Skeletal muscle cell (primary cell): ENCODE data around the gene NCMAP.
"Not testable (repeated sequence)": the region's sequence is repeated elsewhere in the genome, so short reads cannot be mapped to it uniquely, and the experiment has no call there.

Source experiments
- DNase-seq: peaks from one replicate; pipeline ENCODE4 v3.0.0-alpha.2; 2010; ENCODE audit warnings: low read depth
- H3K4me3 ChIP-seq: 2 replicates; pipeline ENCODE4 v1.5.1; 2011; ENCODE audit warnings: low read depth, mild to moderate bottlenecking, control low read depth, low read length, moderate library complexity

Gene NCMAP

DNA sequence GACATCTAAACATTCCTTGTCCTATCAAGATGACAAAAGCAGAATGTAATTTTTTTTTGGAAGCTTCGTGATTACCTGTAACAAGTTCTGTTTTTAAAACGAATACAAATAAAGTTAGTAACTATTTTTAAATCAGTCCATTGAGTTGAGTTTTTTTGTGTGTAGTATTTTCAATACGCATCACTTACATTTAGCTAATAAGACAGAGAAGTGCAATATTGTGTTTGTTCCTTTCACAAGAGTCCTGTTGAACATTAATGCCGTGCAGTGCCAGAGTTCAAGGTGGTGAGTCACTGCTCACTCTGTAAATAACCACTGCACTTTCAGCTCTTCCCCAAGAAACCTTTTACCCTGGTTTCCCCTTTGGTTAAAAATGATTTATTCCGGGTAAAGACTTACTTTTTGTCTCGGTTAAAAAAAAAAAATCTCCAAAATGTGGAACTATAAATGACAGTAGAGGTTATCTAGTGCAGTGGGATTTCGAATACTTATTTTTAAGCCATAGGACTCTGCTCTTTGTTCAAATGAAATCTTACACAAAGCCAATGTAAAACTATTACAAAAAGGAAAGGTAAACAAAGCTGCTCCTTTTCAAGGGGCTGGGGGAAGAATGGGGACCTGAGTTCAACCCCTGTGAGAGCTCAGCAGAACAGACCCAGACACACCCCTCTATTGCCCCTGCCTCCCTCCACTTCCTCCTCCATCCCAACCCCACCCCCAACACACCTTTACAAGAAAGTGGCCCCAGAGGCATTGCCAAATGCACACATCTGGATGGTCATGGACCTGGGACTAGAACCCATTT lies 14.8 kb upstream of the NCMAP start:
- no peak overlapping the region for H3K4me3 ChIP-seq
- peak; percentile 30 for DNase-seq

DNA sequence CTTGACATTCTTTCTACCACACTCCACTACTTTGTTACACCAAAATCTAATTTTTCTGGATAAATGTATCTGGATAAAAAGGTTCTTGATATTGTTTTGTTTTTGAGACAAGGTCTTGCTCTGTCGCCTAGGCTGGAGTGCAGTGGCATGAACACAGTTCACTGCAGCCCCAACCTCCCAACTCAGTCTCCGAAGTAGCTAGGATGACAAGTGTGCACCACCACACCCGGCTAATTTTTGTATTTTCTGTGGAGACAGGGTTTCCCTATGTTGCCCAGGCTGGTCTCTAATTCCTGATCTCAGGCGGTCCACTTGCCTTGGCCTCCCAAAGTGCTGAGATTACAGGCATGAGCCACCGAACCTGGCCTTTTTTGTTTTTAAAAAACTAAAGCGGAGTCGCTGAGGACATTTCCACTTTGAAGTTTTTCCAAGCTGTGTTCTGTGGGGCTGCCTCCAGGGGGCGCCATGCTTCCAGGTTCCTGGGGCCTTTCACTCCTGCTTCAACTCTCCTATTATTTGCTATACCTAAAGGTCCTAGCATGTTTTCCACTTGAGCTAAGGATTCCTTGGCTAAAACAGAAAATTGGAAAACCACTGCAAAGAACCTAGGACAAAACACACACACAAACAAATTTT lies 14.1 kb upstream of the NCMAP start:
- no peak for DNase-seq
- no peak overlapping the region for H3K4me3 ChIP-seq

DNA sequence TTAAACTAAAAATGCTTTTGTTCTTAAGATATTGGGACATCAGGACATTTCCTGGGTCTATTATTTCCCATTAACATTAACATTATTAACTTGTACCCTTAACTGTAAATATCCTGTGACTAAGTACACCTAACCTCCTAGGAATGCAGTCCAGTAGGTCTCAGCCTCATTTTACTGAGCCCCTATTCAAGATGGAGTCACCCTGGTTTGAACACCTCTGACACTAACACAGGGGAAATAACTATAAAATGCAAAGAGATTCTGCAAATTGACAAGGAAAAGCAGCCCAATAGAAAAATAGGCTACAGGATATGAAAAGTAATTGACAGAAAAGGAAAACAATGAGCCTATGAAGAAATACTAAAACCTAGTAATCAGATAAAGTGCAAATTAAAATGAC lies 11.6 kb upstream of the NCMAP start:
- DNase-seq, result no peak
- no peak overlapping the region for H3K4me3 ChIP-seq

DNA sequence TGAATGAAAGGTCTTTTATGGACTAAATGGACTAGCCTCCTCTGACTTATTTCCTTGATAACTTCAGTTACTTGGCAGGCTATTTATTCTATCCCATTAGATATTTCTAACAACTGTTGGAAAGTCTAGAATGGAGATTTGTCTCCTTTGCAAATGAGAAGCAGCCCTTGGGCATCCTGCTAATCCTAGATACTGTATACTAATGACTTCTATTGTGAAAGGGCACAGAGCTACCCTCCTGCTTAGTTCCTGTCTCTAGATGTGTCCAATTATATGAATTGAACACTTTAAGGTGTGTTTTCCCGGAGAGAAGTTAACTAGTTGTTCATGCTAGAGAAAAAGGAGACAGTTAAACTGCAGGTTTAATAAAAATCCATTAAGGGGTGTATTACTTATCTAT lies 10.2 kb upstream of the NCMAP start:
- DNase-seq, result no peak
- H3K4me3 ChIP-seq, result no peak overlapping the region

DNA sequence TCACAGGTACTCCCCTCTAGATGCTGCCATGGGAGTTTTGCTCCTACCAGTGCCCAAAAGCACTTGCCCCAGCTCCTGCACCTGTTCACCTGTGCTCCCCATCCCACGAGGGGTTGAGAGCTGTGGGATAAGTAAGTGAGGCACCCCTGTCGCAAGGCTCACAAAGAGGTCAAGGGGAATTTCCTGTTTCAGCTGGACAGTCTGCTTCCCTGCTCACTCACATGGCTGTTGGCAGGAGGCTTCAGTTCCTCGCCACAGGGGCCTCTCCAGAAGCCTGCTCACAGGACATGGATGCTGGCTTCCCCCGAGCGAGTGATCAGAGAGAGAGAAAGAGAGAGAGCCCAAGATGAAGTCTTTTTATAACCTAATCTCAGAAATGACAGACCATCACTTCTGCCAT lies 8.7 kb upstream of the NCMAP start:
- DNase-seq, result no peak
- H3K4me3 ChIP-seq, result no peak overlapping the region

DNA sequence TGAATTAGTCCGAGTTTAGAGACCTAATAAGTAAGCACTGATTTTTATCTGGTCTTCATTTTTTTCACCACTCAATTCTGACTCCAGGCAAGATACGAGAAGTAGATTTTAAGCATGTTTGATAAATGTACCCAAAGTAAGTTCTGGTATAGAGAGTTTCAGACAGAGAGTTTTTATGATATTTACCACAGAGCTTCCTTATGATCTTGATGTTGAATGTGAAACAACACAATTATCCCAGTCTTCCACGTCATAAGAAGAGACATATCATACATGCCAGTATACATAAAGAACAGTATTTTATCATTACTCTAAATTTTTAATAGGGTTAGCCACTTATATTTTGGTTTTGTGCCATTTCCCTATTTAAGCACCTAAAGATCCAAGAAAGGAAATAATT lies 7.8 kb upstream of the NCMAP start:
- no peak overlapping the region for H3K4me3 ChIP-seq
- no peak for DNase-seq

DNA sequence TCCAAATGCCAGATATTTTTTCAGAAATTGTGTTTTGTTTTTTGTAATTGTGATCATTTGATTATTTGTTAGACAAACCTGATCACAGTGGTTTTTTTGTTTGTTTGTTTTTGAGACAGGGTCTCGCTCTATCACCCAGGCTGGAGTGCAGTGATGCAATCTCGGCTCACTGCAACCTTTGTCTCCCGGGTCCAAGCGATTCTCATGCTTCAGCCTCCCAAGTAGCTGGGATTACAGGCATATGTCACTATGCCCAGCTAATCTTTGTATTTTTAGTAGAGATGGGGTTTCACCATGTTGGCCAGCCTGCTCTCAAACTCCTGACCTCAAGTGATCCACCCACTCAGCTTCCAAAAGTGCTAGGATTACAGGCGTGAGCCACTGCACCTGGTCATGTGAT lies 6.7 kb upstream of the NCMAP start:
- not testable (repeated sequence) for DNase-seq, H3K4me3 ChIP-seq

DNA sequence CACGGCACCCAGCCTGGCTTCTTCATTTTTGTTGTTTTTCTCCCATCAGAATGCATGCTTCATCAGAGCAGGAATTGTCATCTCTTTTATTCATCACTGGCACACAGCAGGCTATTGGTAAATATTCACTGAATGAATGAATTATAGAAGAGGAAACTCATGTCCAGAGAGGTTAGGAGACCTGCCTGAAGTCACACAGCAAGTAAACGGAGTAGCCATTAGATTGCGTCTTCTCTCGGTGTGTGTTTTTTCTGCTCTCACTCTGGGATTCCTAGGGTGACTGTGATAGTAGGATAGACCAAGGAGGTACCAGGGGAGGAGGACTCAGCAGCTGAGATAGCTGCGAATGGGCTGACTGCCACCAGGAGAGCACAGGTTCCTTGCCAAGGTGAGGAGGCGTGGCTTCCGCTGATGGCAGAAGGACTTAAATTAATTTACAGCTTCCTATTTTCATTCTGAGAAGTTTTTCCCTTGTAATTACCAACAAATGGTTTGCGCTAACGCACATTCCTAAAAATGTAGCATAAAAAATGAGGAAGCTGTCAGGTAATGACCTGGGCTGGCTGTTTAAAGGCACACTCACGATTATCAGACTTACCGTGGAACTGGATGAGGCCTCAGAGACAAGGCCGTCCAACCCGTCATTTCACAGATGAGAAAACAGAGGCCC lies 4.5 kb upstream of the NCMAP start:
- no peak overlapping the region for H3K4me3 ChIP-seq
- no peak for DNase-seq

DNA sequence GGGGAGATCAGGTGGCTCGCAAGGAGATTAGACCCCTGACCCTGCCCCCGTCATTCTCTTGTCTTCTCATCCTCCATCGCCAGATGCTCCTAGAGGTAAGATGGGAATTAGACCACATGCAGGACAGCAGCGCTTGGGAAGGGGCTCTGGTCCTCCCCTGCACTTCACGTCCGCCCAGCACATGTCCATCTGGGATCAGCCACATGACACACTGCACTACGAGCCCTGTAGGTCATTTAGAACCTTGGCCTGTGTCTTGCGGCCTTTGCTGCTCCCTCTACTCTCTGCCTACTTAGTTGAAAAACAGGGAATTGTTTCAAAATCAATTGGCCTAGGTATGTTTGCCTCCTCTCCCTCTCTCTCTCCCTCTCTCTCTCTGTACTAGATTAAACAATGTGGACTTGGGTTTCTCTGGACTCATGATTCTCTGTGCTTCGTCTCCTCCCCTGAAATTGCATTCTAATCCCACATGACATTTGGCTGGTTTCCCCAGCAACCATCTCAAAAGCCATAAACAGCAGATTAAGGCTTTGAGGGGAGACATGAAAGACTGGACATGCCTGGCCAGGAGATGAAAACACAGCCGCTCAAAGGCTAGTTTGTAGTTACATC lies 3.8 kb upstream of the NCMAP start:
- no peak for DNase-seq
- no peak overlapping the region for H3K4me3 ChIP-seq

DNA sequence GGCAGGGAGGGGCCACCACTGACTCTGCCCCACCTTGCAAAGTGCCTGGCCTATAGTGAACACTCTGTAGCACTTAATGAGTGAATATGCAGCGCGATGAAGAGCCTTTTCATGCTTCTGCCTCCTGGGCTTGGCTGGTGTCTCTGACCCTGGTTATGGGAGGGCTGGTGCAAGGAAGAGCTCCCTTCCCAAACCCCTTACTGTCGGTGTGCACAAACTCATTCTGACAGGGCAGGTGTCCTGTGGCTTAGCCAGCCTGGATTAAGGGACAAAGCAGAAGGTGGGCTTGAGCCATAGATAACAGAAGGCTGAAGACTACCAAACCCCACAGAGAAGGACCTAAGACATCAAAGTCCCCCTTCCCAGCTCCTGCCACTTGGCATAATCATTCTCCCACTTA lies 2.0 kb upstream of the NCMAP start:
- no peak for DNase-seq
- no peak overlapping the region for H3K4me3 ChIP-seq

DNA sequence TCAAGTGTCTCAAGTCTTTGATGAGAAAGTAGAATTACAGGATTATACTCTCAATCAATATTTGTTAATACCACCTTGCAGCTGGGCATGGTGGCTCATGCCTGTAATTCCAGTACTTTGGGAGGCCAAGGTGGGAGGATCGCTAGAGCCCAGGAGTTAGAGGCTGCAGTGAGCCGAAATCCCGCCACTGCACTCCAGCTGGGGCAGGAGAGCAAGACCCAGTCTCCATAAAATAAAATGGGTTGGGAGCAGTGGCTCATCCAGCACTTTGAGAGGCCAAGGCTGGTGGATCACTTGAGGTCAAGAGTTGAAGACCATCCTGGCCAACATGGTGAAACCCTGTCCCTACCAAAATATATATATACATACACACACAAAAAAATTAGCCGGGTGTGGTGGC lies 1.2 kb upstream of the NCMAP start:
- H3K4me3 ChIP-seq, result no peak overlapping the region
- no peak for DNase-seq

DNA sequence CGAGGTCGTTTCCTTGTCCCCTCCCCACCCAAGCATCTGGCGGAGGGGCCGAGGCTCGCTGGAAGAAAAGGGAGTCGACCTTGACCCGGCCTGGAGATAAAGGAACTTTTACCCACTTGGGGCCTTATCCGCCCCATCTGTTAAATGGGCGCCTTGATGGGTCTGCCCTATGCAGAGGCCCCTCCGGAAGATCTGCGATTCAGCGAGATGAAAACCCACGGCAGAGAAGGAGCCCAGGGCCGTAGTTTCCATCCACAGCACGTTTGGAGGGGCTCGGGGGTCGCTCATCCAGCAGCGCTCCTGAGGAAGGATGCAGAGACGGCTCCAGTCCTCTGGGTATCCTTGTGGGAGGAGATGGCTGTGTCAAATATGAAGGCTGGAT lies 518 bp downstream of the NCMAP start:
- DNase-seq, result no peak
- H3K4me3 ChIP-seq, result no peak overlapping the region

DNA sequence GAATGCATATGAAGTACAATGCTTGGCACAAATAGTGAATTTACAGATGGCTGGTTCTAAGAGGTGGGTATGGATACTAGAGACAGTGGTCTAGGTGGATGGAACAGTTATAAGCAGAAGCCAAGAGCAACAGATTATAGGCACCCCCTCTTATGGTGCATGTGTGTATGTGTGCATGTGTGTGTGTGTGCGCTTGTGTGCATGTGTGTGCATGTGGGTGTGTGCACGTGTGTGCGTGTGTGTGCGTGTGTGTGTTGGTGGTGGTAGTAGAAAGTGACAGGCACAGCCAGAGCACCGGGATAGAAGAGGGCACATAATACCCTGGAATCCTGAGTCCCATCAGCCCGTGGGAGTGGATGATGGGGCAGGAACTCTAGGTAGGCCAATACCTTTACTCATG lies 1.3 kb downstream of the NCMAP start:
- no peak overlapping the region for H3K4me3 ChIP-seq
- no peak for DNase-seq

DNA sequence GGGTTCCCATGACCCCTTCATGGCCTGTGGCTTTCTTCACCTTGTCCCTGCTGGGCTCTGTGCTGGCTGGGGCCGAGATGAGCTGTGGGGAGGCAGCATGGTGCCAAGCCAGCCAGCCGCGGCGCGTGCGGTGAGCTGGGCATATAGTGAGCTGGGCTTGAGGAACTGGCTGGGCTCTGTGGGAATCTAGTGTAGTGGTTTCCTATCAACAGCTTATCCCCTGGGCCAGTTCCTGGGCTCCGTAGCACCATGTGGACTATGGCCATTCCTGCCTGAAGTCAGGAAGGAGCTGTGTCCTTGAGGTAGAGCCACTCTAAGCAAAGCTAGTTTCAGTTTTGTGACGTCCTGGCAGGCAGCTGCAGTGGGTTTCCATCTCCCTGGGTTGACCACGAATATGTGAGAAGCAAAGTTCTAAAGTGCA lies 1.8 kb downstream of the NCMAP start:
- no peak overlapping the region for H3K4me3 ChIP-seq
- no peak for DNase-seq

DNA sequence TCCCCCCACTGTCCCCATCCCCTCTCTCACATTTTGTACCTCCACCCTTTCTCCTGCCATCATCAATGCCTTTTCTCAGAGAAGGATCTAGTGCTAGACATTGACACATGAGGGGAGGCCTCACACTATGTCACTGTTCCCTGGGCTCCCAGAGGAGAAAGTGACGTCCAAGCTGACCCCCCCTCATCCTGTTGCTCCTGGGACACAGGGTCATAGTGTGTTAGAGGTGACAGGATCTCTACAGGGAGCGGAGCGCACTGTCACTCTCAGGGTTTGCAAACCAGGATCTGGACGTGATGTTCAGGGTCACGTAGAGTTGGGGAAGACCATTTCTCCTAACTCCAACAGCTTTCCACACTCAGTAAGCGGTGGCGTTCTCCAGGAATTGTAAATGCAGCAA lies 2.6 kb downstream of the NCMAP start:
- no peak overlapping the region for H3K4me3 ChIP-seq
- DNase-seq, result no peak

DNA sequence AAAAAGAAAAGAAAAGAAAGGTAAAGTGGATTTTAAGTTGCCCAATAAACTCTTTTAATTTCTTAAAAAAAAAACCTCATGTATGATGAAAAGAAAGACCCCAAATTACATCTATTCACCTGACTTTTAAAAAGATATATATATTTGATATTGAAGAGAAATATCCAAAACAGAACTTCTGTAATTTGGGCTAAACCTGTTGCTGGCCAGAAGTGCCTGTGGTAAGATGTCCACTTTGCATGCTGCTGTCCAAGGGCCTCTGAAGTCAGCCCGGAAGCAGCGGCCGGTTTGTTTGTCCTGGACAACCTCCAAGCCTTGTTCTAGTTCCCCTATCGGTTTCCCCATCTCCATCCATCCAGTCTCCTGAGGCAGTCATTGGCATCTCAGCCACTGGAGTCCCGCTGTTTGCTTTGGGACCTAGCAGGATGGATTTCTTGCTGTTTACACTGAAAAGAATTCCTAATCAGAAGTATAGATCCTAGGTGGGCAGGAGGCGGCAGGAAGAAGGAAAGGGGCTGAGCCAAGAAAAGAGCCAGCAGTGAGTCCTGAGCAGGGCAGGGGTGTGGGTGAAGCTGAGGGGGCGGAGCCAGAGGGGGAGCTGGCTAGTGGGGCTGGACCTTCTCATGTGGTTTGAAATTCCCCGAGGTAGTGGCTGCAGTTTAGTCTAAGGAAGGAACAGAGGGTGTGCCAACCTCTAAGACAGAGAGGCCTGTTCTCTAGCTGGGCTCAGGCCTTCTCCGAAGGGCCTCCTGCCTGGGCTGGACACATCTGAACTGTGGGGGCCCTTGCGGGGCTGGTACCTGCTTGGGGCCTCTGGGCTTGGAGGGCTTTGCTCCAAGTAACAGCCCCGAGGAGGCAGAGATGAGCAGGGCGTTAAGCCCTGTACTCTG lies 3.3 kb downstream of the NCMAP start:
- H3K4me3 ChIP-seq, result no peak overlapping the region
- peak; percentile 26 for DNase-seq

DNA sequence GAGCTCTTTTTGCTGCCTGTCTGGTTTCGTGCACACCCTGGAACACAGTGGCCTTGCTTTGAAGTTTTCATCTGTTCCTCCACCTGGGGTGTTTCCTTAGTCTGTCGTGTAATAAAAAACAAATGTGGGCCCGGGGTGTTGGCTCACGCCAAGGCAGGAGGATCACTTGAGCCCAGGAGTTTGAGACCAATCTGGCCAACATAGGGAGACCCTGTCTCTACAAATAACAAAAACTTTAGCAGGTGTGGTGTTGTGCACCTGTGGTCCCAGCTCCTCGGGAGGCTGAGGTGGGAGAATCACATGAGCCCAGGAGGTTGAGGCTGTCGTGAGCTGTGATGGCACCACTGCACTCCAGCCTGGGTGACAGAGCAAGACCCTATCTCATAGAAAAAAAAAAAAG lies 4.5 kb downstream of the NCMAP start:
- DNase-seq, result no peak
- no peak overlapping the region for H3K4me3 ChIP-seq

DNA sequence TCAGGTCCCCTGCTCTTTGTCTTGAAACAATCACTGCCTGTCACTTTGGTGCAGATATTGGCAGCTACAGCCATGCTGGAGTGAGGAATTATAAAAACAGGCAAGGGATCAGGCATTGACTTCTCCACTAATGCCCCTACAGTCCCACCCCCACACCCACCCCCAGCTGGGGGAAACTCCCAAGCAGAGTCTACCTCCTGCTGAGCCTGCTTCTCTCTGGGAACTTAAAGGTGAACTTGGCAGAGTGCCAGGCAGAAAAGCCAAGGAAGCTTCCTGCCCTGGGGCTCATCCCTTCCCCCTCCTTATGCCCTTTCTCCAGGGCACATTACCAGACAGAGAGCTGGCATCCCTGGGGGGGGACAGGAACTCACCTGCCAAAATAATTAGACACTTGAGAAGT lies 6.7 kb downstream of the NCMAP start:
- no peak overlapping the region for H3K4me3 ChIP-seq
- DNase-seq, result no peak

DNA sequence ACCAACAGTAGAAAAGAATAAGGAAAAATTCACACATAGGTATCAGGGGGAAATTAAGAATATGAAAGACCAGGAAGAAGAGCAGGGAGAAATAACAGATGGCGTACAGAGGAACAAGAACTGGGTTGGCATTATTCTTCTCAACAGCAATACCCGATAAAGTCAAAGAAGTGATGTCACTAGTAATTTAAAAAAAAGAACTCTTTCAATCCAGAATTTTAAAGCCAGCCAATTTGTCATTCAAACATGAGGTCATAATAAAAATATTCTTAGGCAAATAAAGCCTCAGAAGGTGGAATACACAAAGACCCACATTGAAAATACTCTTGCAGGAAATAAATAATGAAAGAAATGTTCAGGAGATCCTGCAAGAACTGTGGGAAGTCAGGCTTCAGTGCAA lies 8.8 kb downstream of the NCMAP start:
- no peak for DNase-seq
- H3K4me3 ChIP-seq, result no peak overlapping the region
